GM12865 (cell line): ENCODE data around the gene DUSP3.

ENCODE experiments used
- DNase-seq: peaks from one replicate; pipeline ENCODE4 v3.0.0; 2010; ENCODE audit warnings: low read depth
- H3K4me3 ChIP-seq: 2 replicates; pipeline ENCODE4 v1.5.1; 2011; ENCODE audit warnings: mild to moderate bottlenecking, low read depth, low read length, control low read depth
- TF ChIP-seq, protein P1 (sequence below): IDR thresholded peaks from 2 replicates; pipeline ENCODE4 v1.5.1; 2011; ENCODE audit warnings: low read length, control low read depth, low read depth, inconsistent platforms; ENCODE audit not compliant: insufficient read depth; ENCODE audit errors: missing control alignments

Gene DUSP3

DNA sequence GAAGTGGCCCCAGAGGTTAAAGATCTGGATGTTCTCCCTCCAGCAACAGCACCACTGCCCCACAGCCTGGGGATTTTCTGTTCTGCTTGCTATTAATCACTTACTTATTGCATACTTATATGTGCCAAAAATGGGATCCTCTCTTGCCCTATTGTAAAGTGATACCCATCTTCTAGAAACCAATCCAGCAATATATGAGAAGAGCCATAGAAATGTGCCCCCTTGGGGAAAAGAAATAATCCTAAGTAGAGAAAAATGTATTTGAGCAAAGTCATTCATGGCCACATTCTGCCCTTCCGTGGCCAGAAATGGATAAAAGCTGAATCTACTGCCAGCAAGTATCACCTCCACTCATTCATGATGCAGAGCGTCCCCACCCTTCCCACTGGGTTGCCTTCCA lies 41.1 kb downstream of the DUSP3 start:
- TF ChIP-seq, protein P1, sequence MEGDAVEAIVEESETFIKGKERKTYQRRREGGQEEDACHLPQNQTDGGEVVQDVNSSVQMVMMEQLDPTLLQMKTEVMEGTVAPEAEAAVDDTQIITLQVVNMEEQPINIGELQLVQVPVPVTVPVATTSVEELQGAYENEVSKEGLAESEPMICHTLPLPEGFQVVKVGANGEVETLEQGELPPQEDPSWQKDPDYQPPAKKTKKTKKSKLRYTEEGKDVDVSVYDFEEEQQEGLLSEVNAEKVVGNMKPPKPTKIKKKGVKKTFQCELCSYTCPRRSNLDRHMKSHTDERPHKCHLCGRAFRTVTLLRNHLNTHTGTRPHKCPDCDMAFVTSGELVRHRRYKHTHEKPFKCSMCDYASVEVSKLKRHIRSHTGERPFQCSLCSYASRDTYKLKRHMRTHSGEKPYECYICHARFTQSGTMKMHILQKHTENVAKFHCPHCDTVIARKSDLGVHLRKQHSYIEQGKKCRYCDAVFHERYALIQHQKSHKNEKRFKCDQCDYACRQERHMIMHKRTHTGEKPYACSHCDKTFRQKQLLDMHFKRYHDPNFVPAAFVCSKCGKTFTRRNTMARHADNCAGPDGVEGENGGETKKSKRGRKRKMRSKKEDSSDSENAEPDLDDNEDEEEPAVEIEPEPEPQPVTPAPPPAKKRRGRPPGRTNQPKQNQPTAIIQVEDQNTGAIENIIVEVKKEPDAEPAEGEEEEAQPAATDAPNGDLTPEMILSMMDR: no peak
- DNase-seq: no peak
- no peak overlapping the region for H3K4me3 ChIP-seq

DNA sequence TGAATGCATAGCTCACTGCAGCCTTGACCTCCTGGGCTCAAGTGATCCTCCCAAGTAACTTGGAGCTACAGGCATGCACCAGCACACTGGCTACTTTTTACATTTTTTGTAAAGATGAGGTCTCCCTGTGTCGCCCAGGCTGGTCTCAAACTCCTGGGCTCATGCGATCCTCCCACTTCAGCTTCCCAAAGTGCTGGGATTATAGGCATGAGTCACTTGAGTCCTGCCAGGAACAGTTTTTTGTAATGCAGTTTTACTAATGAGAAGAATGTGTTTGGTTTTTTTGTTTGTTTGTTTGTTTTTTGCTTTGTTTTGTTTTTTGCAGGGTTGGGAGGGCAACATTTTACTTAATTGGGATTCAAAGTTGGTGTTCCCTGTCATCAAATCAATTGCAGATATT lies 42.4 kb downstream of the DUSP3 start:
- DNase-seq: no peak
- H3K4me3 ChIP-seq: no peak overlapping the region
- TF ChIP-seq, protein P1: no peak

GRCh38 chr17:43734376-43734775 lies 44.4 kb downstream of the DUSP3 start:
- no peak overlapping the region for H3K4me3 ChIP-seq
- no peak for DNase-seq
- TF ChIP-seq, protein P1: no peak

DNA sequence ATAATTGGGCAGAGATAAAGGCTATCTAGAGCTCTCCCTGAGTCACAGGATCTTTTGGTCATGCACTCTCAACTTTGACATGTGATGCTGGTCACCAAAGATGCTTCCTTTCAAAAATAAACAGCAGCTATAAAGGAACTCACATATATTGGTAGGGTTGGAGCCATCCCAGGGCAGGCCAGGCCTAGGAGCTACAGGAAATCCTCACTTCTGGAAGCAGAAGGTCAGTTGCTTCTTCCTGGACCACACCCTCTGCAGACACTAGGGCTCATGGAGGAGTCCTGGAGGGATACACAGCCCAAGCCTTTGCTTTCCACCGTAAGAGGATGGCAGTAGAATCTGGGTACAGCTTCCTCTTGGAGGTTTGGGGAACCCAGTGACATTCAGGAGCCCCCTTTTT lies 44.8 kb downstream of the DUSP3 start:
- no peak overlapping the region for H3K4me3 ChIP-seq
- TF ChIP-seq, protein P1: no peak
- DNase-seq: no peak

DNA sequence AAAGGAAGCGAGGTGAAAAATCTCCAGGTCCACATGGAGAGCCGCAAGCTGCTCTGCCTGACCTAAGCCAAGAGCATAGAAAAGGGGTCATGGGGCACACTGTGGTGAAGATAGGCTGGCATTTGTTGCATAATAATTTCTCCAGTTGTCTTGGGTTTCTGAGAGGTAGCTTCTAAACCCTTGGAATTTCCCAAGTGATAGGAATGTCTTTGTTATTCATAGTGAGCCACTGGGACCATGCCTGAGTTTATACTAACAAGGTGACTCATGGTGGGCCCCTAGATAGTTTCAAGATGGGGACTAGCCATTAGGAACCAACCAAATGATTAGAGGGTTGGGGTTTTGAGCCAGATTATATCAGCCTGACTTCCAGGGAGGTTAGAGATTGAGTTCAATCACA lies 45.8 kb downstream of the DUSP3 start:
- no peak overlapping the region for H3K4me3 ChIP-seq
- DNase-seq: no peak
- TF ChIP-seq, protein P1: no peak

DNA sequence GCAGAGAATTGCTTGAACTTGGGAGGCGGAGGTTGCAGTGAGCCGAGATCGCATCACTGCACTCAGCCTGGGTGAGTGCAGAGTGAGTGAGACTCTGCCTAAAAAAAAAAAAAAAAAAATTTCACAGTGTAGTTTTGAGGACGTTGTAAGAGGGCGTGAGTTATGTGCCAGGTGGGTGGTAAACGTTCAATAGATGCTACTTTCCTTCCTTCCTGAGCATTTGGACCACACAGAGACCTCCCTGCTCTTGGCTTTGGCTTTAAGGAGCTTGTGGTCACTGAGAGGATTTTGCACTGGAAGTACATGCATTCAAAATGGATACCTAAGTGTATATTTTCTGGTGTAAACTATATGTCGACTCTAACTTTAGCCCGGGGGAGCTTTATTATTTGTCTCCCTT lies 50.7 kb downstream of the DUSP3 start:
- no peak overlapping the region for H3K4me3 ChIP-seq
- TF ChIP-seq, protein P1: no peak
- no peak for DNase-seq

- TF ChIP-seq, protein P1: no peak
- H3K4me3 ChIP-seq: no peak overlapping the region
- DNase-seq: peak; percentile 33
Measured at GRCh38 chr17:43723697-43724359, 54.9 kb downstream of the DUSP3 start.
